Measurements from ENCODE around the gene SLC7A14. TPM values are rescaled to one million over a fixed set of nuclear protein-coding genes. Genes with fewer than 3 reads are reported as not detected.

The SLC7A14 gene
- total and polyA plus RNA-seq, 2 experiments from 2014 or later, result 0.05 TPM; not detected in 1

DNA sequence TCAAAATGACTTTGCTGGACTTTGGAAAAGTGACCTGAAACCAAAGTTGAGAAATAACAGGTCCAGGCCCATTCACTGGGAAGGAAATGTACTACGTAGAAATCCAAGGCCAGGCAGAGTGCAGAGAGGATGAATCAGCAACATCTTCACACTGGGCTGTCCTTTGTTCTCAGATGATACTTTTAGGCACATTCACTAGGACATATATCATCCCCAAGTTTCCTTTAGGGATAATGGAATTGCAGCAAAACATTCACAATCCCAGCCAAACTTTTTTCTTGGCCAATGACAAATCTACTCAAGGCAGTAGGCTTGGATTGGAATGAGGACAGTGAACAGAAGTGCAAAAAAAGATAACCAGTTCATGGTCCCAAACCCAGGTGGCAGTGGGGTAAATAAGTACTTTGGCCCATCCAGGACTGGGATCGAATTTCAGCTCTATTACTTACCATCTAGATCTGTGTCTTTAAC, 92.1 kb downstream of the SLC7A14 start:
- no peaks in the 10 kb centered on the region for H4K20me1 ChIP-seq (ENCODE audit: insufficient read depth)
- H3K9me3 ChIP-seq (ENCODE audit: low read depth), result no peaks in the 10 kb centered on the region
- H3K79me2 ChIP-seq (ENCODE audit: insufficient read depth), result no peaks in the 10 kb centered on the region
- H2AFZ ChIP-seq, result no peak overlapping the region
- H3K4me1 ChIP-seq (ENCODE audit: insufficient read depth), result peaks cover 6% of the 10 kb centered on the region
- TF ChIP-seq EZH2phosphoT487 (IDR thresholded peaks at IDR 0.05; ENCODE audit: insufficient read depth, low read depth), result no peak
- no peak for TF ChIP-seq EZH2 (IDR thresholded peaks at IDR 0.05; ENCODE audit: insufficient read depth, poor library complexity, severe bottlenecking)
- H3K4me2 ChIP-seq (ENCODE audit: unreplicated experiment), result no peak overlapping the region
- 36 to 37% methylated on average over 2 of the region's 2 CpGs for WGBS, 2 experiments (ENCODE audit: low coverage in 1 of 2, low lambda C conversion rate in 2 of 2, missing lambda C conversion rate in 2 of 2)
- no peak overlapping the region for H3K4me3 ChIP-seq
- peak; percentile 76 for DNase-seq
- no peaks in the 10 kb centered on the region for H3K9me2 ChIP-seq (ENCODE audit: insufficient read depth)
- no peak overlapping the region for H3K9ac ChIP-seq
- H3F3A ChIP-seq (ENCODE audit: insufficient read depth), result peaks cover 14% of the 10 kb centered on the region; the same call in 1 of the 2 replicates
- no peaks in the 10 kb centered on the region for H3K27me3 ChIP-seq (replicated peaks; ENCODE audit: insufficient read depth)
- no peaks in the 10 kb centered on the region for H3K36me3 ChIP-seq (ENCODE audit: low read depth)
- in situ Hi-C loops (cut with MboI), result no loop called here
- H3K27ac ChIP-seq, result peak overlapping the region; percentile 48

DNA sequence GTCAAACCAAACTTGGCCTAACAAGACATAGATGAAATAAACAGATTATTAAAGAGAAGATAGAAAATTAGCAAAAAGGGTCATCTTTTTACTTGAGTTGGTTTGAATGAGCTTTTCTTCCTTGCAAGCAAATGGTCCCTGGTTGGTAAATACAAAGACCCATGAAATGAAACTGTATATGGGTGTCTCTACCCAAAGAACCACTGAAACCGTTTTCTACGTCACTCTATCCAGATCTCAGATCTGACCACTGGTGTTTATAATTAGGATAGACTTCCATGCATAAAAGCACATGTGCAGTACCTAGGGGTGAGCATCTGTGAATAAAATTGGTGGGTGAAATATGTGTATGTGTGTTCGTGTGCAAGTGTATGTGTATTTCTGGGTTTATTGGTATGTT, 94.0 kb downstream of the SLC7A14 start:
- no peak for TF ChIP-seq EZH2 (IDR thresholded peaks at IDR 0.05; ENCODE audit: insufficient read depth, poor library complexity, severe bottlenecking)
- no peak for TF ChIP-seq EZH2phosphoT487 (IDR thresholded peaks at IDR 0.05; ENCODE audit: insufficient read depth, low read depth)
- no peak overlapping the region for H3K9ac ChIP-seq
- no peak for DNase-seq
- peaks cover 6% of the 10 kb centered on the region for H3K4me1 ChIP-seq (ENCODE audit: insufficient read depth)
- in situ Hi-C loops (cut with MboI), result no loop called here
- H3K27ac ChIP-seq, result no peak overlapping the region
- H3K27me3 ChIP-seq (replicated peaks; ENCODE audit: insufficient read depth), result no peaks in the 10 kb centered on the region
- no peak overlapping the region for H3K4me2 ChIP-seq (ENCODE audit: unreplicated experiment)
- H3K4me3 ChIP-seq, result no peak overlapping the region
- H3K9me2 ChIP-seq (ENCODE audit: insufficient read depth), result no peaks in the 10 kb centered on the region
- no peaks in the 10 kb centered on the region for H4K20me1 ChIP-seq (ENCODE audit: insufficient read depth)
- no peaks in the 10 kb centered on the region for H3K9me3 ChIP-seq (ENCODE audit: low read depth)
- no peak overlapping the region for H2AFZ ChIP-seq
- 92 to 97% methylated on average over 3 of the region's 3 CpGs for WGBS, 2 experiments (ENCODE audit: low coverage in 1 of 2, low lambda C conversion rate in 2 of 2, missing lambda C conversion rate in 2 of 2)
- no peaks in the 10 kb centered on the region for H3K36me3 ChIP-seq (ENCODE audit: low read depth)
- H3F3A ChIP-seq (ENCODE audit: insufficient read depth), result peaks cover 14% of the 10 kb centered on the region; the same call in 1 of the 2 replicates
- H3K79me2 ChIP-seq (ENCODE audit: insufficient read depth), result no peaks in the 10 kb centered on the region

DNA sequence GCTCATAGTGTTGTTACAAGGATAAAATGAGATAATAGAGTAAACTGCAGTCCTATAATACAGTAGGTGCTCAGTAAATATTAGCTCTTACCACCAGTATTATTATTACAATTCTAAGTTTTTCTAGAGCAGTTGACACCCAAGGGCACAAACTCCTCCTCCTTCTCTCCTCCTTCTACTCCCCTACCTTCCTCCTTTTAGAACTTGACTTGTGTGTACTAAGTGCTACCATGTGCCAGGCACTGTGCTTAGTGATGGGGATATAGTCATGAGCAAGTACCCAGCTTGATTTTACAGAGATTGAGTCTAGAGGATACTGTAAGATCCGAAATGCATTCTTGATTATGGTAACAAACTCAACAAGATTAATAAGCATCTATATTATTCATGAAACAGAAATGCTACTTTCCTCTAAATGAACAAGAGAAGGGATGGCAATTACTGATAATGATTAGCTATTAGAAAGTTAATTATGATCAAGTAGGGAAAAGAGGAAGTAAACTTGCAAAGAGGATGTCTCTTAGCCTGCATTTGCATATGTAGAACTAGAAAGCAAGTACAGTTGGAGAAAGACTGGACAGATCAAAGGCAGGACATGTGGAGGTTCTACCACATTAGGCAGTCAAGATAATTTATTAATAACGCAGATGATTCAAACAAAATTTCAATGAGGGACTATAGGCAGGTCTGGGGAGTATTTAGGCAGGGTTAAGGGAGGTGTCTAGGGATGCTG, 94.9 kb downstream of the SLC7A14 start:
- no peaks in the 10 kb centered on the region for H3K9me2 ChIP-seq (ENCODE audit: insufficient read depth)
- TF ChIP-seq EZH2 (IDR thresholded peaks at IDR 0.05; ENCODE audit: insufficient read depth, poor library complexity, severe bottlenecking) (no peak), EZH2phosphoT487 (IDR thresholded peaks at IDR 0.05; ENCODE audit: insufficient read depth, low read depth) (no peak)
- H3K9me3 ChIP-seq (ENCODE audit: low read depth), result no peaks in the 10 kb centered on the region
- no peak overlapping the region for H3K9ac ChIP-seq
- no peak overlapping the region for H3K4me2 ChIP-seq (ENCODE audit: unreplicated experiment)
- no peak overlapping the region for H2AFZ ChIP-seq
- H3F3A ChIP-seq (ENCODE audit: insufficient read depth), result peaks cover 14% of the 10 kb centered on the region; the same call in 1 of the 2 replicates
- H3K27me3 ChIP-seq (replicated peaks; ENCODE audit: insufficient read depth), result no peaks in the 10 kb centered on the region
- H3K36me3 ChIP-seq (ENCODE audit: low read depth), result no peaks in the 10 kb centered on the region
- no peak overlapping the region for H3K27ac ChIP-seq
- WGBS, 2 experiments (ENCODE audit: low coverage in 1 of 2, low lambda C conversion rate in 2 of 2, missing lambda C conversion rate in 2 of 2), result 95 to 97% methylated on average over 2 of the region's 2 CpGs
- no peaks in the 10 kb centered on the region for H4K20me1 ChIP-seq (ENCODE audit: insufficient read depth)
- no peak for DNase-seq
- H3K4me1 ChIP-seq (ENCODE audit: insufficient read depth), result peaks cover 6% of the 10 kb centered on the region
- no peak overlapping the region for H3K4me3 ChIP-seq
- H3K79me2 ChIP-seq (ENCODE audit: insufficient read depth), result no peaks in the 10 kb centered on the region
- in situ Hi-C loops (cut with MboI), result no loop called here

DNA sequence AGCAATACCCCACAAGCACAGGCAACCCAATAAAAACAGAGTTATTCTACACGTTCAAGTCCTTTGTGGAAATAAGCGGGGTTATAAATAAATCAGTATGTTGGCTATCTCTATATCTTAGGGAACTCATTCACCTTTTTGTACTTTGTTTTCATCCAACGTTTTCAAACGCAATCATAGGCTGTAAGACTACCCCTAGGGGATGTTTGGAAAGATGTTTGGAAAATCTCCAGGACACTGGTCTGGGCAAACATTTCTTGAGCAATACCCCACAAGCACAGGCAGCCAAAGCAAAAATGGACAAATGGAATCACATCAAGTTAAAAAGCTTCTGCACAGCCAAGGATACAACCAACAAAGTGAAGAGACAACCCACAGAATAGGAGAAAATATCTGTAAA, 97.1 kb downstream of the SLC7A14 start:
- H3K79me2 ChIP-seq (ENCODE audit: insufficient read depth), result no peaks in the 10 kb centered on the region
- no peak for TF ChIP-seq EZH2phosphoT487 (IDR thresholded peaks at IDR 0.05; ENCODE audit: insufficient read depth, low read depth)
- no peak for TF ChIP-seq EZH2 (IDR thresholded peaks at IDR 0.05; ENCODE audit: insufficient read depth, poor library complexity, severe bottlenecking)
- no peak overlapping the region for H3K4me2 ChIP-seq (ENCODE audit: unreplicated experiment)
- no peaks in the 10 kb centered on the region for H3K9me3 ChIP-seq (ENCODE audit: low read depth)
- H3K36me3 ChIP-seq (ENCODE audit: low read depth), result no peaks in the 10 kb centered on the region
- peaks cover 7% of the 10 kb centered on the region; the same call in 1 of the 2 replicates for H3F3A ChIP-seq (ENCODE audit: insufficient read depth)
- H3K4me3 ChIP-seq, result no peak overlapping the region
- peak; percentile 63 for DNase-seq
- in situ Hi-C loops (cut with MboI), result no loop called here
- no peak overlapping the region for H3K27ac ChIP-seq
- no peaks in the 10 kb centered on the region for H4K20me1 ChIP-seq (ENCODE audit: insufficient read depth)
- H3K27me3 ChIP-seq (replicated peaks; ENCODE audit: insufficient read depth), result no peaks in the 10 kb centered on the region
- no peak overlapping the region for H3K9ac ChIP-seq
- WGBS, 2 experiments (ENCODE audit: low coverage in 1 of 2, low lambda C conversion rate in 2 of 2, missing lambda C conversion rate in 2 of 2), result 27 to 32% methylated on average over 4 of the region's 4 CpGs
- no peak overlapping the region for H2AFZ ChIP-seq
- H3K9me2 ChIP-seq (ENCODE audit: insufficient read depth), result no peaks in the 10 kb centered on the region
- H3K4me1 ChIP-seq (ENCODE audit: insufficient read depth), result peaks cover under 1% of the 10 kb centered on the region; the same call in 1 of the 2 replicates

Measured in GM23248 (cell line).